Activated T-helper 2 cell treated with anti-CD3 and anti-CD28 coated beads, Interferon-gamma antibody, Interleukin-2, Interleukin-4, amounts not matched to agents 10 μg/mL and 5 μg/mL and 100 μg/mL, durations not matched to agents 14 hours and 24 hours and 36 hours (primary cell): ENCODE data around the gene GEMIN2. TPM values are rescaled to one million over a fixed set of nuclear protein-coding genes. Genes with fewer than 3 reads are reported as not detected.

Experiments used
- DNase-seq: peaks from one replicate; pipeline ENCODE4 v3.0.0; 2021; ENCODE audit warnings: low spot score
- H3K27ac Mint-ChIP-seq: one replicate; pipeline ENCODE4 v1.8.0; 2021; ENCODE audit warnings: mixed read lengths
- H3K27me3 Mint-ChIP-seq: one replicate; pipeline ENCODE4 v1.8.0; 2021; ENCODE audit warnings: low read depth, mixed read lengths
- H3K36me3 Mint-ChIP-seq: one replicate; pipeline ENCODE4 v1.8.0; 2021; ENCODE audit warnings: low read depth, mixed read lengths
- H3K4me1 Mint-ChIP-seq: one replicate; pipeline ENCODE4 v1.8.0; 2021; ENCODE audit warnings: low read depth, mixed read lengths
- H3K4me3 Mint-ChIP-seq: one replicate; pipeline ENCODE4 v1.8.0; 2021; ENCODE audit warnings: low read depth, mild to moderate bottlenecking, moderate library complexity, mixed read lengths
- H3K9me3 Mint-ChIP-seq: one replicate; pipeline ENCODE4 v1.8.0; 2021; ENCODE audit warnings: mixed read lengths
- intact Hi-C: fragments of 100-400 bp; cut with micrococcal nuclease; formaldehyde crosslinking; loops from one replicate; pipeline ENCODE4 v1.15.1; 2023
- total RNA-seq: library from RNA; stranded (reverse); gene quantifications from 2 replicates; pipeline ENCODE4 v1.2.3, GENCODE V29; 2022

Gene GEMIN2
- total RNA-seq, 1 donor from 2014 or later, result 22.0 TPM

DNA sequence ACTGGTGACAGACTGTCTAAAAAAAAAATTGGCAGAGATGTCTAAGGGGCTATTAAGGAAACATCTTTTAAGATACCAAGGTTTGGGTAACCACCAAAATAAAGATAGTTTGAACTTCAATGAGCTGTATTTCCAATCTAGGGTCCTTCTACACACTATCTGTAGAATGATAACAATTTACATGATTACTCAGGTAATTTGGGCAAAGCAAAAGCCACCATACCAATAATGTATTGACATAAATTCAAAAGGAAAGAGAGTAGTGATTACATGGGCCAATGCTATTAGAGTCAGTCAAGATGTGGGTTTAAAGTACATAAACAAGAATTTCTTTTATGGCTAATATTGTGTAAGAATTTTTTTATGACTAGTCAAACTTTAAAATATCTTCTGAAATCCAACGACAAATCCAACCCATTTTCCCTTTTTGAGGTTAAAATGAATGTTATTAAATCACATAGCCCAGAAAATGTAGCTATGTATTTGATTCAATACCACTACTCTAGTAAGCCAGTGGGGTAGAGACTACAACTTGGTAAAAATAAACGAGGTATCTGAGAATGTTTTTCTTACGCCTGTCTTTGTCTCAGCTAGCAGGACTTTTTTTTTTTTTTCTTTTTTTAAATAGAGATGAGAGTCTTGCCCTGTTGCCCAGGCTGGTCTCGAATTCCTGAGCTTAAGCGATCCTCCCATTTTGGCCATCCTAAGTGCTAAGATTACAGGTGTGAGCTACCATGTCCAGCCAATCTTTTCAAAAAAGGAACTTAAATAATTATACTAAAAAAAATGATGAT, 71.3 kb downstream of the GEMIN2 start:
- H3K27me3 Mint-ChIP-seq, result no peaks in the 10 kb centered on the region
- H3K36me3 Mint-ChIP-seq, result peaks cover 43% of the 10 kb centered on the region
- intact Hi-C loops, result no loop called here
- H3K9me3 Mint-ChIP-seq, result no peaks in the 10 kb centered on the region
- H3K4me3 Mint-ChIP-seq, result no peak overlapping the region
- H3K27ac Mint-ChIP-seq, result no peak overlapping the region
- peaks cover 15% of the 10 kb centered on the region for H3K4me1 Mint-ChIP-seq
- no peak for DNase-seq

Other genes starting within 250 kb of the GEMIN2 start
- 76.4 and 86.7 TPM in 2 replicates for gene SEC23A, start 11.1 kb upstream of the GEMIN2 start, total RNA-seq
- 16.9 and 17.2 TPM in 2 replicates for gene TRAPPC6B, start 56.0 kb downstream of the GEMIN2 start, total RNA-seq
- gene PNN, start 60.9 kb downstream of the GEMIN2 start, total RNA-seq, result 115 and 119 TPM in 2 replicates
- gene MIA2, start 119.6 kb downstream of the GEMIN2 start, total RNA-seq, result 17.0 and 17.5 TPM in 2 replicates